ENCODE measurements around the gene KIAA0232. TPM values are rescaled to one million over a fixed set of nuclear protein-coding genes. Genes with fewer than 3 reads are reported as not detected.

KIAA0232 gene
- total and polyA plus RNA-seq, 9 of the 15 experiments (the other 6 are each of a cell fraction or from before 2014, with no cell fraction given), result 3.5 to 17.4 (median 13.0) TPM

DNA sequence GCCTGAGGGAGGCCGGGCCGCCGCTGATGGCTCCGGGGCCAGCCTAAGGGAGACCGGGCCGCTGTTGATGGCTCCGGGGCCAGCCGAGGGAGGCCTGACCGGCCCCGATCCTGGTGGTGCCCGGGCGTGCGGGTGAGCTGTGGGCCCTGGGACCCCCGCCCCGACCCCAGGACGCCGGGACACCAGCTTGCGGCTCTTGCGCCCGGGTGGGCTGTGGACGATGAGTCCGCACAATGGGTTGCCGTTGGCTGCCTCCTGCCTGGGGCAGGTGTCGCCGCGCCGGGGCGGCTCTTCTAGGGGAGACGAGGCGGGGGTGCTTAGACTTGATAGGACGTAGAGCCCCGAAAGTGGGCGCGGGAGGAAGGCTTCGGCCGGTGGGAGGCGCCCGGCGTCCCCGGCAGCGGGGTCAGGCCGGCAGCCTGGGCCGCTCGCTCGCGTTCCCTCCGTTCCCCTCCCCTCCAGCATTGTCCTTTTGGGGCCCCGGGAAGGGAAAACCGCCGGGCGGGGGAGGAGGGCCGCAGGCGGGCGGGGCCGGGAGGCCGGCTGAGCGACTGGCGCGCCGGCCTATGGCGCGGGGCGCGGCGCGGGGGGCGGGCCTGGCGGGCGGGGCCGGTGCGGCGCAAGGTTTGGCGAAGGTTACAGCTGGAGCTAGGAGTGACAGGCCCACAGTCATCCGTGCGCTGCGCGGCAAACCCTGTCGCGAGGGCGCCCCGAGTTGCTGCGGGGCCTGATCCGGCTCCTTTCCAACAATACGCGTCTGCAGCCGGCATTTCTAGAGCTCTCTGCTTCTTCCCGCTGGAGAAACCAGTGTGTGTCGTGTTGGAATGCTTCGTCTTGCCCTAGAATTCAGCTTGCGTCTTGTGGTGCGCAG is 819 bp downstream of the KIAA0232 start (continued):
- TF ChIP-seq POLR2AphosphoS5 (IDR thresholded peaks at IDR 0.05; ENCODE audit: control insufficient read depth, insufficient read depth, low read depth, low read length) (peak; percentile 77), TGIF2 (CRISPR knock-in tag; IDR thresholded peaks at IDR 0.05) (no peak; the same call in 1 of the 2 replicates), FOXA1 (IDR thresholded peaks at IDR 0.05; ENCODE audit: borderline replicate concordance) (no peak), TAF7 (tag; IDR thresholded peaks at IDR 0.05) (no peak), CXXC5 (CRISPR knock-in tag; IDR thresholded peaks at IDR 0.05) (peak; percentile 66), CBX2 (IDR thresholded peaks at IDR 0.05; ENCODE audit: insufficient read depth, low read length, poor library complexity, severe bottlenecking) (no peak), C11orf30 (IDR thresholded peaks at IDR 0.05; ENCODE audit: low read depth) (peak; percentile 34), COPS2 (conservative IDR thresholded peaks at IDR 0.05) (no peak), FOS (IDR thresholded peaks at IDR 0.05; ENCODE audit: extremely low read depth, insufficient read length) (no peak), CBX8 (IDR thresholded peaks at IDR 0.05; ENCODE audit: borderline replicate concordance, extremely low read depth, low read depth, low read length, poor library complexity, severe bottlenecking) (no peak), MTA2 (IDR thresholded peaks at IDR 0.05; ENCODE audit: low read depth) (no peak), TFAM (CRISPR knock-in tag; conservative IDR thresholded peaks at IDR 0.05) (no peak), ZNF212 (CRISPR knock-in tag; IDR thresholded peaks at IDR 0.05) (no peak), POU5F1 (IDR thresholded peaks at IDR 0.05; ENCODE audit: borderline replicate concordance, low read depth, low read length, partially characterized antibody) (no peak), MTA1 (IDR thresholded peaks at IDR 0.05; ENCODE audit: borderline replicate concordance) (no peak), TCF7 (IDR thresholded peaks at IDR 0.05; ENCODE audit: borderline replicate concordance) (no peak), CHCHD3 (CRISPR knock-in tag; IDR thresholded peaks at IDR 0.05) (no peak), JUND (IDR thresholded peaks at IDR 0.05; ENCODE audit: borderline replicate concordance, low read depth, low read length) (0 out of 2 replicates have a peak, but pooled peaks have one; percentile 10), JUND (tag; IDR thresholded peaks at IDR 0.05; ENCODE audit: borderline replicate concordance, low read depth, low read length) (no peak; the same call in 2 of the 3 replicates), CEBPG (CRISPR knock-in tag; IDR thresholded peaks at IDR 0.05) (no peak), CEBPG (tag; conservative IDR thresholded peaks at IDR 0.05 in 1 of 2, IDR thresholded peaks at IDR 0.05 in 1 of 2) (no peak), MYC (IDR thresholded peaks at IDR 0.05; ENCODE audit: low read depth, low read length) (no peak), MYC (CRISPR knock-in tag; IDR thresholded peaks at IDR 0.05; ENCODE audit: borderline replicate concordance, low read depth) (no peak), ZBTB7A (IDR thresholded peaks at IDR 0.05; ENCODE audit: borderline replicate concordance, control insufficient read depth, low read depth, low read length) (peak; percentile 83)
- TF ChIP-seq, protein P1, sequence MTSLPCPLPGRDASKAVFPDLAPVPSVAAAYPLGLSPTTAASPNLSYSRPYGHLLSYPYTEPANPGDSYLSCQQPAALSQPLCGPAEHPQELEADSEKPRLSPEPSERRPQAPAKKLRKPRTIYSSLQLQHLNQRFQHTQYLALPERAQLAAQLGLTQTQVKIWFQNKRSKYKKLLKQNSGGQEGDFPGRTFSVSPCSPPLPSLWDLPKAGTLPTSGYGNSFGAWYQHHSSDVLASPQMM (CRISPR knock-in tag; IDR thresholded peaks at IDR 0.05), result no peak
- TF ChIP-seq, protein P2, sequence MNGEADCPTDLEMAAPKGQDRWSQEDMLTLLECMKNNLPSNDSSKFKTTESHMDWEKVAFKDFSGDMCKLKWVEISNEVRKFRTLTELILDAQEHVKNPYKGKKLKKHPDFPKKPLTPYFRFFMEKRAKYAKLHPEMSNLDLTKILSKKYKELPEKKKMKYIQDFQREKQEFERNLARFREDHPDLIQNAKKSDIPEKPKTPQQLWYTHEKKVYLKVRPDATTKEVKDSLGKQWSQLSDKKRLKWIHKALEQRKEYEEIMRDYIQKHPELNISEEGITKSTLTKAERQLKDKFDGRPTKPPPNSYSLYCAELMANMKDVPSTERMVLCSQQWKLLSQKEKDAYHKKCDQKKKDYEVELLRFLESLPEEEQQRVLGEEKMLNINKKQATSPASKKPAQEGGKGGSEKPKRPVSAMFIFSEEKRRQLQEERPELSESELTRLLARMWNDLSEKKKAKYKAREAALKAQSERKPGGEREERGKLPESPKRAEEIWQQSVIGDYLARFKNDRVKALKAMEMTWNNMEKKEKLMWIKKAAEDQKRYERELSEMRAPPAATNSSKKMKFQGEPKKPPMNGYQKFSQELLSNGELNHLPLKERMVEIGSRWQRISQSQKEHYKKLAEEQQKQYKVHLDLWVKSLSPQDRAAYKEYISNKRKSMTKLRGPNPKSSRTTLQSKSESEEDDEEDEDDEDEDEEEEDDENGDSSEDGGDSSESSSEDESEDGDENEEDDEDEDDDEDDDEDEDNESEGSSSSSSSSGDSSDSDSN (IDR thresholded peaks at IDR 0.05; ENCODE audit: borderline replicate concordance in 1 of 2, low read depth in 2 of 2, low read length in 2 of 2), result peak; percentile 88 to 90

Data from K562 (cell line).